ENCODE results near the gene CAPN13.

The CAPN13 gene

DNA sequence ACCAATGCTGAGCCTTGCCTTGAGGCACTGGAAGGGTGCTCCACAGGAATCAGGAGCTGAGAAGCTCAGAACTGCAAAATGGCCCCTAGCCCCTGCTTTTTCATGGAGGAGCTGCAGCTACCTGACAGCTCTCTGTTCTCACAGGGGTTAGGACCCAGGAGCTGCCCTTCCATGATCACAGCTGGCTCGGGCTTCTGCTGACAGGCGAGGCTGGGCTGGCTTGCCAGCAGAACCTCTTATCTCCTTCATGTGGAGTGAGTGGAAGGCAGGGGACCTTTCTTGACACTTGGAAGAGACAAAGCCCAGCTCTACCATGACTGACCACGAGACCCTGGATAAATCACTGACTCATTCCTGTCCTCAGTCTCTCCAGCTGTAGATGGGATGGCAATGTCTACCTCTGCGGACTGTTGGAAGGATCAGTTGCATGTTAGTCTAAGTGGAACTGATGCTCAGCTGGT lies 113.4 kb downstream of the CAPN13 start:
- TF ChIP-seq, protein P1, sequence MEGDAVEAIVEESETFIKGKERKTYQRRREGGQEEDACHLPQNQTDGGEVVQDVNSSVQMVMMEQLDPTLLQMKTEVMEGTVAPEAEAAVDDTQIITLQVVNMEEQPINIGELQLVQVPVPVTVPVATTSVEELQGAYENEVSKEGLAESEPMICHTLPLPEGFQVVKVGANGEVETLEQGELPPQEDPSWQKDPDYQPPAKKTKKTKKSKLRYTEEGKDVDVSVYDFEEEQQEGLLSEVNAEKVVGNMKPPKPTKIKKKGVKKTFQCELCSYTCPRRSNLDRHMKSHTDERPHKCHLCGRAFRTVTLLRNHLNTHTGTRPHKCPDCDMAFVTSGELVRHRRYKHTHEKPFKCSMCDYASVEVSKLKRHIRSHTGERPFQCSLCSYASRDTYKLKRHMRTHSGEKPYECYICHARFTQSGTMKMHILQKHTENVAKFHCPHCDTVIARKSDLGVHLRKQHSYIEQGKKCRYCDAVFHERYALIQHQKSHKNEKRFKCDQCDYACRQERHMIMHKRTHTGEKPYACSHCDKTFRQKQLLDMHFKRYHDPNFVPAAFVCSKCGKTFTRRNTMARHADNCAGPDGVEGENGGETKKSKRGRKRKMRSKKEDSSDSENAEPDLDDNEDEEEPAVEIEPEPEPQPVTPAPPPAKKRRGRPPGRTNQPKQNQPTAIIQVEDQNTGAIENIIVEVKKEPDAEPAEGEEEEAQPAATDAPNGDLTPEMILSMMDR (conservative IDR thresholded peaks at IDR 0.05; ENCODE audit: low read depth, low read length) = no peak
- Histone ChIP-seq H3K27me3 (ENCODE audit: insufficient read depth, low read depth) (no peaks in the 10 kb centered on the region), H3K27ac (no peak overlapping the region), H3K79me2 (ENCODE audit: insufficient read depth, low read depth) (no peaks in the 10 kb centered on the region), H2AFZ (ENCODE audit: low read depth) (no peak overlapping the region), H3K9ac (no peak overlapping the region), H4K20me1 (ENCODE audit: insufficient read depth) (no peaks in the 10 kb centered on the region), H3K36me3 (ENCODE audit: insufficient read depth) (no peaks in the 10 kb centered on the region), H3K4me3 (IDR thresholded peaks at IDR 0.05; ENCODE audit: insufficient read depth, low read depth, low read length) (no peak overlapping the region), H3K4me1 (ENCODE audit: low read depth, poor library complexity, severe bottlenecking) (no peaks in the 10 kb centered on the region), H3K4me2 (no peak overlapping the region)

DNA sequence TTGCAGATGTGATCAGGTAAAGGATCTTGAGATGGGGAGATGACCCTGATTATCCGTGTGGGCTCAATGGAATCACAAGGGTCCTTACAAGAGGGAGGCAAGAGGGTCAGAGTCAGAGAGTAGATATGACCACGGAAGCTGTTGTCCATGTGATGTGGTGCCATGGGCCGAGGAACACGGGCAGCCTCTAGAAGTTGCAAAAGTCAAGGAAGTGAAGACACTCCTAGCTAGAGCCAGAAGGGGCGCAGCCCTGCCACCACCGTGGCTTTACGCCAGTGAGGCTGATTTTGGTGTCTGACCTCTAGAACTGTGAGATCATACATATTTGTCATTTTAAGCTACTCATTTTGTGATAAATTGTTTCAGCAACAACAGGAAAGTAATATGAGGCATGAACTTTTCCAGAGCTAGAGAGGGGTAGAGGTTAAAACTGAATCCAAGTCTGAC lies 114.4 kb downstream of the CAPN13 start:
- H3K9ac ChIP-seq = no peak overlapping the region
- H3K4me1 ChIP-seq (ENCODE audit: low read depth, poor library complexity, severe bottlenecking) = no peaks in the 10 kb centered on the region
- H3K4me2 ChIP-seq = no peak overlapping the region
- H4K20me1 ChIP-seq (ENCODE audit: insufficient read depth) = no peaks in the 10 kb centered on the region
- H3K4me3 ChIP-seq (IDR thresholded peaks at IDR 0.05; ENCODE audit: insufficient read depth, low read depth, low read length) = no peak overlapping the region
- H3K27ac ChIP-seq = no peak overlapping the region
- TF ChIP-seq, protein P1 (conservative IDR thresholded peaks at IDR 0.05; ENCODE audit: low read depth, low read length) = no peak
- H3K79me2 ChIP-seq (ENCODE audit: insufficient read depth, low read depth) = no peaks in the 10 kb centered on the region
- no peak overlapping the region for H2AFZ ChIP-seq (ENCODE audit: low read depth)
- no peaks in the 10 kb centered on the region for H3K36me3 ChIP-seq (ENCODE audit: insufficient read depth)
- H3K27me3 ChIP-seq (ENCODE audit: insufficient read depth, low read depth) = no peaks in the 10 kb centered on the region

DNA sequence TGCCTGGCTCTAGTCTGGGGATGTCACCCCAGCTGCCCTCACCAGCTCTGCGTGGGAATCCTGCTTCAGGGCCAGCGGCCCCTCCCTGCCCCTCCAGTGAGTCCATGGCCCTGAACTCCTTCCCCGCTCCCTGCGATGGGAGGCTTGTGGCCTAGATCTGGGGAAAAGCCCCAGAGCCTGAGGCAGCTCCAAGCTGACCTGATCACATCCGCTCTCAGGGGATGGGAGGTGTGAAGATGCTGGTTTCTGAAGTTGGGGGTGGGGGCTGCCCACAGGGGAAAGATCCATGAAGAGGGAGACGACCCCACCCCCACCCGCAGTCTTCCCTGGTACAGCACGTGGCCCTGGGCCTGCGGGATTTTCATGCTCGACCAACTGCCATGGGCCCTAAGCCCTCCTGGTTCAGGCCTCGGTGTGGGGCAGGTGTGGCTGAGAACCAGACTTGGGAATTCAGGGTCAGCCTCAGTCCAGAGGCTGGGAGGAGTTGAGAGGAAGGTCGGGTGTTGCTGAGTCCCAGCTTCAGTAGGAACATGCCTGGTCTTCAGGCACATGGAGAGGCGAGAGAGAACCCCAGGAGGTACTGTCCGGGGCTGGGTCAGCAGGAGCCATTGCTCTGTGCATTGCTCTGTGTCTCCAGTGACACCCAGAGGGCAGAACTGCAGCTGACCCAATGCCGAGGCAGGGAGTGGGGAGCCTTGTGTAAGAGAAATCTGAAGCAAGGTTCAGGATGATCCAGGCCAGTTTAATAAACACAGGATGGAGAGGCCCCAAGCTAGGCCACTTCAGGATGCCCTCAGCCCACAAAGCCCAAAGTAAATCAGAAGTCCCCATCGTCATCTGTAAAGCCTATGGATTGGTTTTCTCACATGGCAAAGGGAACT lies 115.1 kb downstream of the CAPN13 start:
- H3K4me2 ChIP-seq = no peak overlapping the region
- TF ChIP-seq, protein P1 (conservative IDR thresholded peaks at IDR 0.05; ENCODE audit: low read depth, low read length) = no peak
- H3K4me3 ChIP-seq (IDR thresholded peaks at IDR 0.05; ENCODE audit: insufficient read depth, low read depth, low read length) = no peak overlapping the region
- no peaks in the 10 kb centered on the region for H4K20me1 ChIP-seq (ENCODE audit: insufficient read depth)
- no peak overlapping the region for H3K27ac ChIP-seq
- no peaks in the 10 kb centered on the region for H3K79me2 ChIP-seq (ENCODE audit: insufficient read depth, low read depth)
- H3K4me1 ChIP-seq (ENCODE audit: low read depth, poor library complexity, severe bottlenecking) = no peaks in the 10 kb centered on the region
- no peaks in the 10 kb centered on the region for H3K27me3 ChIP-seq (ENCODE audit: insufficient read depth, low read depth)
- H3K9ac ChIP-seq = no peak overlapping the region
- H2AFZ ChIP-seq (ENCODE audit: low read depth) = no peak overlapping the region
- H3K36me3 ChIP-seq (ENCODE audit: insufficient read depth) = no peaks in the 10 kb centered on the region

DNA sequence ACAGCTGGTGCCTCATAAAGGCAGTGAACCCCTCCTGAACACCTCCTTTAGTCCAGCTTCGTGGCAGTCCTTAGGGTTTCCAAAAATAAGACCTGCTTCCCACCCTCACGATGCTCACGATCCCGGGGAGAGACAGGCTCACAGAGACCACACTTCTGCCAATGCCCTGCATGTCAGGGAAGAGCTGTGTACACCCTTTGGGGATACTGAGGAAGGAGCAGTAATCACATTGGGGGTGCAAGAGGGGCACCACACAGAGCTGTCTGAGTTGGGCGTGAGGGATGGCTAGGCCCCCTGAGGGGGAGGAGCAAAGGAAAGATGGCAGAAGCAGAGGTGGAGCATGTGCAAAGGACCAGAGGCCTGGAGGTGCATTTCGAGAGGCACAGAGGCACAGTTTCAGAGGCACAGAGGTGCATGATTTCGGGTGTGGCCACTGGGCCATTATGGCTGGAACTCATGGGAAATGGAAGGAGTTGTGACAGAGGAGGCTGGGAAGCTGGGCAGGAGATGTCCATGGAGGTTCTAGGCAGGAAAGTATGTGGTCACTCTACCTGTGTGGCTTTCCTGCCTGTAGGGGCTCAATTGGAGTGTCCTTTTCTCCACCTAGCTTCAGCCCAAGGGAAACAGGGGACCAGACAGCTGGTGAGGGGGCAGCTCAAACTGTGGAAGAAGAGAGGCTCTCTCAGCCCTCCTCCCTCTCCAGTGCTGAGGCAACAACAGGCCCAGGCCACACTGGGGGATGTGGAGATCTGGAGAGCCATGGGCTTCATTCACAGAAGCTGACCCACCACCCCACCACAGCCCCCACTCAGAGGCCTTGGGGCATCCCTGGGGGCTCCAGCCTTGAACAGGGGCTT lies 115.9 kb downstream of the CAPN13 start:
- Histone ChIP-seq H3K4me3 (IDR thresholded peaks at IDR 0.05; ENCODE audit: insufficient read depth, low read depth, low read length) (no peak overlapping the region), H3K36me3 (ENCODE audit: insufficient read depth) (no peaks in the 10 kb centered on the region), H3K4me2 (no peak overlapping the region), H4K20me1 (ENCODE audit: insufficient read depth) (no peaks in the 10 kb centered on the region), H2AFZ (ENCODE audit: low read depth) (no peak overlapping the region), H3K4me1 (ENCODE audit: low read depth, poor library complexity, severe bottlenecking) (peaks cover 8% of the 10 kb centered on the region), H3K9ac (no peak overlapping the region), H3K27me3 (ENCODE audit: insufficient read depth, low read depth) (no peaks in the 10 kb centered on the region), H3K27ac (no peak overlapping the region), H3K79me2 (ENCODE audit: insufficient read depth, low read depth) (no peaks in the 10 kb centered on the region)
- TF ChIP-seq, protein P1 (conservative IDR thresholded peaks at IDR 0.05; ENCODE audit: low read depth, low read length) = no peak

Measured in KMS-11 (cell line).